ENCODE data around the gene RGL2. TPM values are rescaled to one million over a fixed set of nuclear protein-coding genes. Genes with fewer than 3 reads are reported as not detected.

The RGL2 gene
- total and polyA plus RNA-seq, 2 of the 13 experiments (the other 11 are each of a cell fraction or from before 2014, with no cell fraction given): 22.9 to 47.4 TPM

DNA sequence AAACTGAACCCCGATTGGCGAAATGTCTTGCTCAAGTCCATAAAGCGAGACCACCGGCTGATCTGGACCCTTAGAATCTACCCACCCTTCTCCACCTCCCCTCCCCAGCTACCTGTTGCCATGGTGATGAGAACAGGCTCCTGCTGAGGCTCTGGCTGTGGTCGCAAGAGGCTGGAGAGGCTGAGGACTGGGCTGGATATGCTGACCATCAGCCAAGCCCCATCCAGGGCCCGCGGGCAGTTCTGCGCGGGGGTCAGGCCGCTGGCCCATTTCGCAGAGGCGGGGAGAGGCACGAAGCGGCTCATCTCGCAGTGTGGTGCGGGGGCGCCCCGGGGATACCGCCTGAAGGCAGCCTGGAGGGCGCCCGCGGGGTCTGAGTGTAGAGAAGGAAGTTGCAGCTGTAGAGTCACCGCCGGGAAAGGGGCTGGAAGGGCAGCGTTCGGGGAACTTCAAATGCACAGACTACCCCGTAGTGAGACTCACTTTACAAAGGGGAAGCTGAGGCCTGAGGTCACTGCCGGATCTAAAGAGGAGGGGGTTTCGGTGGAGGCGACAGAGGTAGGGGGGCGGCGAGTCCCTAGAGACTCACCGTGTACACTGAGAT is 14.5 kb upstream of the RGL2 start (continued):
- 0 out of 2 replicates have a peak, but pooled peaks have one; percentile 4 for TF ChIP-seq ZNF12 (CRISPR knock-in tag; IDR thresholded peaks at IDR 0.05)
- no peak for TF ChIP-seq TEAD2 (CRISPR knock-in tag; IDR thresholded peaks at IDR 0.05)
- no peak for TF ChIP-seq RAD21 (CRISPR knock-in tag; IDR thresholded peaks at IDR 0.05)
- TF ChIP-seq BCL6 (CRISPR knock-in tag; IDR thresholded peaks at IDR 0.05): no peak
- 0 out of 2 replicates have a peak, but pooled peaks have one; percentile 39 for TF ChIP-seq NFATC3 (CRISPR knock-in tag; IDR thresholded peaks at IDR 0.05)
- TF ChIP-seq ZNF329 (CRISPR knock-in tag; IDR thresholded peaks at IDR 0.05; ENCODE audit: low read depth): no peak
- no peak for TF ChIP-seq ZNF235 (CRISPR knock-in tag; IDR thresholded peaks at IDR 0.05; ENCODE audit: borderline replicate concordance)
- no peak for TF ChIP-seq CBX1 (IDR thresholded peaks at IDR 0.05; ENCODE audit: low read depth)
- no peak for TF ChIP-seq HHEX (CRISPR knock-in tag; IDR thresholded peaks at IDR 0.05)
- TF ChIP-seq NPAS2 (CRISPR knock-in tag; IDR thresholded peaks at IDR 0.05; ENCODE audit: borderline replicate concordance): no peak
- no peak for TF ChIP-seq JDP2 (CRISPR knock-in tag; IDR thresholded peaks at IDR 0.05; ENCODE audit: borderline replicate concordance)
- 0 out of 2 replicates have a peak, but pooled peaks have one; percentile 10 for TF ChIP-seq ZMAT3 (CRISPR knock-in tag; conservative IDR thresholded peaks at IDR 0.05)
- no peak for TF ChIP-seq ZNF776 (CRISPR knock-in tag; IDR thresholded peaks at IDR 0.05)
- TF ChIP-seq ZNF30 (CRISPR knock-in tag; IDR thresholded peaks at IDR 0.05): no peak
- TF ChIP-seq NFYB (CRISPR knock-in tag; IDR thresholded peaks at IDR 0.05): no peak
- TF ChIP-seq GFI1 (CRISPR knock-in tag; IDR thresholded peaks at IDR 0.05; ENCODE audit: borderline replicate concordance): no peak
- TF ChIP-seq, protein P1, sequence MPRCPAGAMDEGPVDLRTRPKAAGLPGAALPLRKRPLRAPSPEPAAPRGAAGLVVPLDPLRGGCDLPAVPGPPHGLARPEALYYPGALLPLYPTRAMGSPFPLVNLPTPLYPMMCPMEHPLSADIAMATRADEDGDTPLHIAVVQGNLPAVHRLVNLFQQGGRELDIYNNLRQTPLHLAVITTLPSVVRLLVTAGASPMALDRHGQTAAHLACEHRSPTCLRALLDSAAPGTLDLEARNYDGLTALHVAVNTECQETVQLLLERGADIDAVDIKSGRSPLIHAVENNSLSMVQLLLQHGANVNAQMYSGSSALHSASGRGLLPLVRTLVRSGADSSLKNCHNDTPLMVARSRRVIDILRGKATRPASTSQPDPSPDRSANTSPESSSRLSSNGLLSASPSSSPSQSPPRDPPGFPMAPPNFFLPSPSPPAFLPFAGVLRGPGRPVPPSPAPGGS (CRISPR knock-in tag; IDR thresholded peaks at IDR 0.05): peak; percentile 65
- TF ChIP-seq, protein P2, sequence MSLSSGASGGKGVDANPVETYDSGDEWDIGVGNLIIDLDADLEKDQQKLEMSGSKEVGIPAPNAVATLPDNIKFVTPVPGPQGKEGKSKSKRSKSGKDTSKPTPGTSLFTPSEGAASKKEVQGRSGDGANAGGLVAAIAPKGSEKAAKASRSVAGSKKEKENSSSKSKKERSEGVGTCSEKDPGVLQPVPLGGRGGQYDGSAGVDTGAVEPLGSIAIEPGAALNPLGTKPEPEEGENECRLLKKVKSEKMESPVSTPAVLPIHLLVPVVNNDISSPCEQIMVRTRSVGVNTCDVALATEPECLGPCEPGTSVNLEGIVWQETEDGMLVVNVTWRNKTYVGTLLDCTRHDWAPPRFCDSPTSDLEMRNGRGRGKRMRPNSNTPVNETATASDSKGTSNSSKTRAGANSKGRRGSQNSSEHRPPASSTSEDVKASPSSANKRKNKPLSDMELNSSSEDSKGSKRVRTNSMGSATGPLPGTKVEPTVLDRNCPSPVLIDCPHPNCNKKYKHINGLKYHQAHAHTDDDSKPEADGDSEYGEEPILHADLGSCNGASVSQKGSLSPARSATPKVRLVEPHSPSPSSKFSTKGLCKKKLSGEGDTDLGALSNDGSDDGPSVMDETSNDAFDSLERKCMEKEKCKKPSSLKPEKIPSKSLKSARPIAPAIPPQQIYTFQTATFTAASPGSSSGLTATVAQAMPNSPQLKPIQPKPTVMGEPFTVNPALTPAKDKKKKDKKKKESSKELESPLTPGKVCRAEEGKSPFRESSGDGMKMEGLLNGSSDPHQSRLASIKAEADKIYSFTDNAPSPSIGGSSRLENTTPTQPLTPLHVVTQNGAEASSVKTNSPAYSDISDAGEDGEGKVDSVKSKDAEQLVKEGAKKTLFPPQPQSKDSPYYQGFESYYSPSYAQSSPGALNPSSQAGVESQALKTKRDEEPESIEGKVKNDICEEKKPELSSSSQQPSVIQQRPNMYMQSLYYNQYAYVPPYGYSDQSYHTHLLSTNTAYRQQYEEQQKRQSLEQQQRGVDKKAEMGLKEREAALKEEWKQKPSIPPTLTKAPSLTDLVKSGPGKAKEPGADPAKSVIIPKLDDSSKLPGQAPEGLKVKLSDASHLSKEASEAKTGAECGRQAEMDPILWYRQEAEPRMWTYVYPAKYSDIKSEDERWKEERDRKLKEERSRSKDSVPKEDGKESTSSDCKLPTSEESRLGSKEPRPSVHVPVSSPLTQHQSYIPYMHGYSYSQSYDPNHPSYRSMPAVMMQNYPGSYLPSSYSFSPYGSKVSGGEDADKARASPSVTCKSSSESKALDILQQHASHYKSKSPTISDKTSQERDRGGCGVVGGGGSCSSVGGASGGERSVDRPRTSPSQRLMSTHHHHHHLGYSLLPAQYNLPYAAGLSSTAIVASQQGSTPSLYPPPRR (CRISPR knock-in tag; IDR thresholded peaks at IDR 0.05; ENCODE audit: borderline replicate concordance): no peak
- no peak for TF ChIP-seq NFRKB (IDR thresholded peaks at IDR 0.05)
- no peak for TF ChIP-seq ZNF570 (CRISPR knock-in tag; IDR thresholded peaks at IDR 0.05; ENCODE audit: borderline replicate concordance)
- TF ChIP-seq ZBTB1 (CRISPR knock-in tag; IDR thresholded peaks at IDR 0.05; ENCODE audit: borderline replicate concordance): no peak
- TF ChIP-seq, protein P3, sequence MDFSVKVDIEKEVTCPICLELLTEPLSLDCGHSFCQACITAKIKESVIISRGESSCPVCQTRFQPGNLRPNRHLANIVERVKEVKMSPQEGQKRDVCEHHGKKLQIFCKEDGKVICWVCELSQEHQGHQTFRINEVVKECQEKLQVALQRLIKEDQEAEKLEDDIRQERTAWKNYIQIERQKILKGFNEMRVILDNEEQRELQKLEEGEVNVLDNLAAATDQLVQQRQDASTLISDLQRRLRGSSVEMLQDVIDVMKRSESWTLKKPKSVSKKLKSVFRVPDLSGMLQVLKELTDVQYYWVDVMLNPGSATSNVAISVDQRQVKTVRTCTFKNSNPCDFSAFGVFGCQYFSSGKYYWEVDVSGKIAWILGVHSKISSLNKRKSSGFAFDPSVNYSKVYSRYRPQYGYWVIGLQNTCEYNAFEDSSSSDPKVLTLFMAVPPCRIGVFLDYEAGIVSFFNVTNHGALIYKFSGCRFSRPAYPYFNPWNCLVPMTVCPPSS (IDR thresholded peaks at IDR 0.05): no peak
- no peak for TF ChIP-seq HOXD1 (CRISPR knock-in tag; IDR thresholded peaks at IDR 0.05)
- TF ChIP-seq, protein P4, sequence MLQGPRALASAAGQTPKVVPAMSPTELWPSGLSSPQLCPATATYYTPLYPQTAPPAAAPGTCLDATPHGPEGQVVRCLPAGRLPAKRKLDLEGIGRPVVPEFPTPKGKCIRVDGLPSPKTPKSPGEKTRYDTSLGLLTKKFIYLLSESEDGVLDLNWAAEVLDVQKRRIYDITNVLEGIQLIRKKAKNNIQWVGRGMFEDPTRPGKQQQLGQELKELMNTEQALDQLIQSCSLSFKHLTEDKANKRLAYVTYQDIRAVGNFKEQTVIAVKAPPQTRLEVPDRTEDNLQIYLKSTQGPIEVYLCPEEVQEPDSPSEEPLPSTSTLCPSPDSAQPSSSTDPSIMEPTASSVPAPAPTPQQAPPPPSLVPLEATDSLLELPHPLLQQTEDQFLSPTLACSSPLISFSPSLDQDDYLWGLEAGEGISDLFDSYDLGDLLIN (CRISPR knock-in tag; IDR thresholded peaks at IDR 0.05; ENCODE audit: borderline replicate concordance): no peak

All from HepG2 (cell line).